NT2/D1 (cell line): ENCODE results near the gene PPP1CA.

Experiments used
- YY1 ChIP-seq: IDR thresholded peaks from 2 replicates; pipeline ENCODE4 v1.6.1; 2011; ENCODE audit not compliant: insufficient read length, insufficient read depth
- ZNF274 ChIP-seq: IDR thresholded peaks from 2 replicates; pipeline ENCODE4 v1.6.1; 2011; ENCODE audit warnings: mild to moderate bottlenecking, low read depth, low read length

GRCh38 chr11:67410984-67411784 is 9.5 kb upstream of the PPP1CA start:
- no peak for TF ChIP-seq YY1
- TF ChIP-seq ZNF274 = no peak
